Psoas muscle (tissue), 8 donors: ENCODE data around the gene NDUFB2. TPM values are rescaled to one million over a fixed set of nuclear protein-coding genes. Genes with fewer than 3 reads are reported as not detected.
A peak's percentile ranks its signal among the peaks of the same experiment; 100 is the strongest.

Experiments used
- ATAC-seq, 4 donors: fragments of 200-7000 bp; cut with Tn5 transposase; one replicate each; pipeline ENCODE4 v1.9.1; 2020; ENCODE audit warnings: moderate library complexity in 3 of 4, mild to moderate bottlenecking in 2 of 4
- DNase-seq, 2 donors: peaks; one replicate each; pipeline ENCODE4 v3.0.0-alpha.2; 2020
- H3K27ac ChIP-seq: fragments of 200-600 bp; one replicate; pipeline ENCODE4 v1.8.0; 2022
- H3K27me3 ChIP-seq, 3 donors: fragments of 200-600 bp in 1 of 3; one replicate each; pipeline versions ENCODE4 v1.6.1 to v1.8.0; 2013 to 2022; ENCODE audit warnings: low read length in 2 of 3, mild to moderate bottlenecking in 2 of 3, moderate library complexity in 1 of 3; ENCODE audit not compliant: insufficient read depth in 3 of 3
- H3K36me3 ChIP-seq, 2 donors: fragments of 200-600 bp in 1 of 2; one replicate each; pipeline versions ENCODE4 v1.6.1 to v1.8.0; 2013 to 2022; ENCODE audit warnings: low read depth in 1 of 2, mild to moderate bottlenecking in 1 of 2, moderate library complexity in 1 of 2; ENCODE audit not compliant: insufficient read depth in 1 of 2
- H3K4me1 ChIP-seq: fragments of 200-600 bp; one replicate; pipeline ENCODE4 v1.8.0; 2022
- H3K4me3 ChIP-seq: fragments of 200-600 bp; one replicate; pipeline ENCODE4 v1.8.0; 2022; ENCODE audit warnings: mild to moderate bottlenecking
- H3K9me3 ChIP-seq: fragments of 200-600 bp; one replicate; pipeline ENCODE4 v1.8.0; 2022
- CTCF ChIP-seq: fragments of 200-600 bp; IDR thresholded peaks from one replicate; pipeline ENCODE4 v1.8.0; 2022; ENCODE audit warnings: antibody characterized with exemption
- WGBS, 3 donors: extraction: QIAGEN DNeasy Blood & Tissue Kit; methylation state at CpG; one replicate each; pipeline versions ENCODE4 v1.1.6 to v1.1.7; 2013; 5-methylcytosine and 5-hydroxymethylcytosine counted together
- intact Hi-C, 2 donors: fragments of 100-400 bp; cut with DNase I; formaldehyde crosslinking; loops; one replicate each; pipeline versions ENCODE4 v1.11.0 to v1.14.2; 2022
- polyA plus RNA-seq, 3 donors: library from polyadenylated mRNA; stranded (reverse); fragments of 200-250 nt; gene quantifications; one replicate each; pipeline ENCODE4 v1.2.3, GENCODE V29; 2013
- total RNA-seq, 4 donors: library from RNA; stranded (reverse); fragmentation: NEBNext Ultra II Directional in 2 of 4; extraction: Animal tissue kit (Norgen Biotek cat#: 25700) in 2 of 4; gene quantifications; one replicate each; pipeline versions ENCODE4 v1.2.1 to v1.2.4, GENCODE V29; 2021 to 2023
- donor health status: healthy with polysubstance abuse.
- donor health status: DM: no; HTN: no; CAD: no; lungs with moderate emphysema.
- donor health status: Bipolar disorder and iron deficiency.
- donor health status: healthy.
- donor health status: DM: yes; HTN: yes; CAD: no.
- donor health status: DM: no; HTN: no; CAD: no.
- donor health status: DM: no; HTN: no; CAD: no.
- donor health status: DM: yes; HTN: yes; CAD: no.

The NDUFB2 gene
- total and polyA plus RNA-seq, 7 donors = 320 to 768 (median 481) TPM

GRCh38 chr7:140671966-140672365, 24.5 kb upstream of the NDUFB2 start:
- Histone ChIP-seq H3K36me3 (no peaks in the 10 kb centered on the region), H3K27me3 (no peaks in the 10 kb centered on the region), H3K4me1 (peaks cover 32% of the 10 kb centered on the region), H3K27ac (no peak overlapping the region), H3K9me3 (no peaks in the 10 kb centered on the region), H3K4me3 (no peak overlapping the region)
- intact Hi-C loops = loop anchor here in 1 of 2 donors (10.0 kb wide), 1 partner anchor 343 kb away; the partner anchor contains the start of gene MRPS33
- ATAC-seq (no peak), DNase-seq (no peak)
- TF ChIP-seq CTCF = no peak
- WGBS, 3 donors = 71 to 79% (median 76%) methylated on average over 15 of the region's 15 CpGs

DNA sequence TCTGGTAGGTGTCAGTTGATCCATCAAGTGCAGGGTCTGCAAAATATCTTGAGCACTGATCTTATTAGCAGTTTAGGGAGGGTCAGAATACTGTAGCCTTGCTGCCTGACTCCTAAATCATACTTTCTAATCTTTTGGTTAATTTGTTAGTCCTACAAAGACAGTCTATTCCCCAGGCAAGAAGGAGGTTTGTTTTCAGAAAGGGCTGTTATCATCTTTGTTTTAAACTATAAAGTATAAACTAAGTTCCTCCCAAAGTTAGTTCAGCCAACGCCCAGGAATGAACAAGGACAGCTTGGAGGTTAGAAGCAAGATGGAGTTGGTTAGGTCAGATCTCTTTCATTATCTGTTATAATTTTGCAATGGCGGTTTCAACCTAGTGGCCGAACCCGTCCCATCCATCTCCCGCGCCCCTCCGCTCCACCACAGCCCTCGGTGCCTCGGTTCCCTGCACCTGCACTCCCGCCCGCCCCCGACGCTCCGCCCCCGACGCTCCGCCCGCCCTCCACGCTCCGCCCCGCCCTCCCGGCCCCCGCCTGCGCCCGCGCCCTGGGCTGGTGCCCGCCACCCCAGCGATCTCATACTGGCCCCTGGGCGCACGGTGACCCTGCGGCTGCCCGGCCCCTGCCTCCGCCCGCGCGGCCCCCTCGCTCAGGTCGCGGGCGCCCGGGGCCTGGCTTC, 24.0 kb upstream of the NDUFB2 start, which contains the start of gene ADCK2:
TSS of gene ADCK2 (plus strand) at position 564 of the 681 bp plus-strand sequence. CDS start 386 bp downstream, outside the sequence.
- Histone ChIP-seq H3K27me3 (no peaks in the 10 kb centered on the region), H3K4me3 (peak within 1 kb of the TSS; percentile 91), H3K9me3 (no peaks in the 10 kb centered on the region), H3K36me3 (no peaks in the 10 kb centered on the region), H3K4me1 (peaks cover 32% of the 10 kb centered on the region), H3K27ac (peak within 1 kb of the TSS; percentile 77)
- ATAC-seq (peak; percentile 71 to 81 (median 78)), DNase-seq (peak in 1 of 2 donors; percentile 67)
- TF ChIP-seq CTCF = no peak
- WGBS, 3 donors = 0 to 5% (median 1%) methylated on average over 20 to 41 of the region's 41 CpGs
- intact Hi-C loops = loop anchor here in 1 of 2 donors (10.0 kb wide), 1 partner anchor 342 kb away; the partner anchor contains the start of gene MRPS33

GRCh38 chr7:140673063-140673773, 23.3 kb upstream of the NDUFB2 start:
- Histone ChIP-seq H3K36me3 (no peaks in the 10 kb centered on the region), H3K4me1 (peaks cover 32% of the 10 kb centered on the region), H3K27ac (peak overlapping the region; percentile 77), H3K27me3 (no peaks in the 10 kb centered on the region), H3K9me3 (no peaks in the 10 kb centered on the region), H3K4me3 (peak overlapping the region; percentile 91)
- ATAC-seq (peak; percentile 54 to 66 (median 58)), DNase-seq (peak; percentile 40 to 73)
- intact Hi-C loops = loop anchor here in 1 of 2 donors (10.0 kb wide), 1 partner anchor 342 kb away; the partner anchor contains the start of gene MRPS33
- no peak for TF ChIP-seq CTCF
- whole genome bisulfite sequencing, 3 donors = 1 to 2% (median 2%) methylated on average over 29 to 72 of the region's 72 CpGs

DNA sequence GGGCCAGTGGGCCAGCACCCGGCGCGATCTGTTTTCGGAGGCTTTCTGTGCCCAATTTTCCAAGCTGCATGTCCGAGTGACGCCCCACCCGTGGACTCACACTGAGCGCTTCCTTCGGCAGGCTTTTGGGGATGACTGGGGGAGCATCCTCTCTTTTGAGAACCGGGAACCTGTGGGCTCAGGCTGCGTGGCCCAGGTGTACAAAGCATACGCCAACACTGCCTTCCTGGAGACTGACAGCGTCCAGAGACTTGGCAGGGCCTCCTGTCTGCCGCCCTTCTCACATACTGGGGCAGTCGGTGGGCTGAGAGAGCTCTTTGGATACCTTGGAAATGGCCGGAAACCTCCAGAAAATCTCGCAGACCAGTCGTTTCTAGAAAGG, 22.7 kb upstream of the NDUFB2 start:
- Histone ChIP-seq H3K4me3 (peak overlapping the region; percentile 91), H3K36me3 (no peaks in the 10 kb centered on the region), H3K27ac (peak overlapping the region; percentile 77), H3K27me3 (no peaks in the 10 kb centered on the region), H3K9me3 (no peaks in the 10 kb centered on the region), H3K4me1 (peaks cover 32% of the 10 kb centered on the region)
- intact Hi-C loops = loop anchor here in 1 of 2 donors (10.0 kb wide), 1 partner anchor 341 kb away; the partner anchor contains the start of gene MRPS33
- TF ChIP-seq CTCF = no peak
- 25 to 43% (median 27%) methylated on average over 18 of the region's 18 CpGs for WGBS, 3 donors
- DNase-seq (no peak), ATAC-seq (peak; percentile 3 to 27 (median 20))
